Measurements from ENCODE around the gene PIGU. TPM values are rescaled to one million over a fixed set of nuclear protein-coding genes. Genes with fewer than 3 reads are reported as not detected.

PIGU gene
- total RNA-seq, 2 experiments from 2014 or later = 16.6 to 27.9 TPM

DNA sequence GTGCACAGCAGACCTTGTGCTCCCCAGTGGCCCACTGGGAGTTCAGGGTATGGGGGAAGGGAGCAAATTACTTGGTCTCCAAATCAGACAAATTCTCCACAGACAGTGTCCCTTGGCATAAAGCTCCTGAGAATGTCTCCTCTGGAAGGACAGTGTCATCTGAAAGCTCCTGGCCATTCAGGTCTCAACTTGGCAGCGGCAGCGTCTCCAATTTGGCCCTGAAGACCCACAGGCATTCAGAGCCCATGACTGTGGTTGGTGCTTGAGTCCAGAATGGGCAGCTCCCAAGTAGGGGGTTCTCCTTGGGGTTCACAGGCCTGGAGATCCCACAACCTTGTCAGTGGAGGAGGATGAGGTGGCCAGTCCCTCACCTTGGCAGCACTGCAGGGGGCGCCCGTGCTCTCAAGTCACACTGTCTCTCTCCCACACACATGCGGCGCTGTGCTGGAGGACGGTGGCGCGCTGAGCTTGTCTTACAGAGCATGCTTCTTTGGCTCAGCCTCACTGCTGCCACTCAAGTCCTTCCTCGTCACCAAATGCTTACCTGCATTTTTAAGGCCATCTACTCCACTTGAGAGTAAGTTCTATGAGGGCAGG lies 140.0 kb downstream of the PIGU start:
- no peaks in the 10 kb centered on the region for H3K9me3 ChIP-seq (ENCODE audit: low read length)
- POLR2A ChIA-PET = interaction anchor here (0.8 kb wide), 1 partner anchor 171 kb away, joined by 4 read pairs; no protein-coding TSS in a partner anchor

DNA sequence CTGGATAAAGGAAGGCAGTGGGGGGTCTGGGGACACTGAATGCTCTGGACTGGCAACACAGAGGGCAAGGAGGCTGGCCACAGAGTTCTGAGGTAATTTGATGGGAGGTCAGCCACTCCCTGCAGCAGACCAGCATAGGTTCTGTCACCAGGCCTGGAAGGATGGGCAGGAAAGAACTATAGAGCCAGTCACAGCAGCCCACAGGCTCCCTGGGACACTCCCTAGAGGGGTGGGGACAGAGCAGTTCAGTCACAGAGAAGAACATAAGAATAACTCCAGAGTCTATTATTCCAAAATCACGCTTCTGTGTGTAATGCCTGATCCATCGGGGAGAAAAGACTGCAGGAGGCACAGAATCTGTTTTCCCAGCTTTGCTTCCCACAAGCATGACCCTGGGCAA lies 141.0 kb downstream of the PIGU start:
- POLR2A ChIA-PET = no interaction called here
- intact Hi-C loops (cut with micrococcal nuclease; ENCODE audit: unreplicated experiment) = loop anchor here (5.0 kb wide), 2 partner anchors 231 to 344 kb away; no protein-coding TSS in a partner anchor
- CTCF ChIA-PET (ENCODE audit: unreplicated experiment) = no interaction called here

More for the DNA sequence above, 140.0 kb downstream of the PIGU start:
- no peak overlapping the region for H3K4me2 ChIP-seq (ENCODE audit: low read length)
- no peaks in the 10 kb centered on the region for H3K9me2 ChIP-seq (ENCODE audit: insufficient read depth, low read length)
- H3K4me1 ChIP-seq (ENCODE audit: insufficient read depth, low read length, poor library complexity, severe bottlenecking) = no peaks in the 10 kb centered on the region
- DNase-seq (ENCODE audit: low spot score) = peak; percentile 70
- intact Hi-C loops (cut with micrococcal nuclease; ENCODE audit: unreplicated experiment) = loop anchor here (5.0 kb wide), 2 partner anchors 230 to 345 kb away; no protein-coding TSS in a partner anchor
- H3K79me2 ChIP-seq (ENCODE audit: insufficient read depth, low read depth, low read length) = no peaks in the 10 kb centered on the region
- peaks cover 64% of the 10 kb centered on the region for H3K36me3 ChIP-seq (ENCODE audit: insufficient read depth, low read length)
- no peak overlapping the region for H2AFZ ChIP-seq (ENCODE audit: low read length)
- TF ChIP-seq EZH2phosphoT487 (IDR thresholded peaks at IDR 0.05; ENCODE audit: borderline replicate concordance, low read depth, low read length) = no peak
- TF ChIP-seq, protein P1, sequence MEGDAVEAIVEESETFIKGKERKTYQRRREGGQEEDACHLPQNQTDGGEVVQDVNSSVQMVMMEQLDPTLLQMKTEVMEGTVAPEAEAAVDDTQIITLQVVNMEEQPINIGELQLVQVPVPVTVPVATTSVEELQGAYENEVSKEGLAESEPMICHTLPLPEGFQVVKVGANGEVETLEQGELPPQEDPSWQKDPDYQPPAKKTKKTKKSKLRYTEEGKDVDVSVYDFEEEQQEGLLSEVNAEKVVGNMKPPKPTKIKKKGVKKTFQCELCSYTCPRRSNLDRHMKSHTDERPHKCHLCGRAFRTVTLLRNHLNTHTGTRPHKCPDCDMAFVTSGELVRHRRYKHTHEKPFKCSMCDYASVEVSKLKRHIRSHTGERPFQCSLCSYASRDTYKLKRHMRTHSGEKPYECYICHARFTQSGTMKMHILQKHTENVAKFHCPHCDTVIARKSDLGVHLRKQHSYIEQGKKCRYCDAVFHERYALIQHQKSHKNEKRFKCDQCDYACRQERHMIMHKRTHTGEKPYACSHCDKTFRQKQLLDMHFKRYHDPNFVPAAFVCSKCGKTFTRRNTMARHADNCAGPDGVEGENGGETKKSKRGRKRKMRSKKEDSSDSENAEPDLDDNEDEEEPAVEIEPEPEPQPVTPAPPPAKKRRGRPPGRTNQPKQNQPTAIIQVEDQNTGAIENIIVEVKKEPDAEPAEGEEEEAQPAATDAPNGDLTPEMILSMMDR (conservative IDR thresholded peaks at IDR 0.05; ENCODE audit: low read length) = peak; percentile 79
- H4K20me1 ChIP-seq (ENCODE audit: insufficient read depth, low read length) = no peaks in the 10 kb centered on the region
- BruUV-seq (replicated peaks) = no TSS peak
- CTCF ChIA-PET (ENCODE audit: unreplicated experiment) = interaction anchor here (0.6 to 1.0 kb wide), 2 partner anchors 166 to 171 kb away, joined by 3 to 8 read pairs; no protein-coding TSS in a partner anchor
- H3K4me3 ChIP-seq (ENCODE audit: low read depth, low read length, poor library complexity, severe bottlenecking) = no peak overlapping the region
- no peak overlapping the region for H3K27ac ChIP-seq (ENCODE audit: low read depth, low read length, poor library complexity, severe bottlenecking)

More for the DNA sequence above, 141.0 kb downstream of the PIGU start:
- Histone ChIP-seq H3K79me2 (ENCODE audit: insufficient read depth, low read depth, low read length) (no peaks in the 10 kb centered on the region), H2AFZ (ENCODE audit: low read length) (no peak overlapping the region), H3K4me1 (ENCODE audit: insufficient read depth, low read length, poor library complexity, severe bottlenecking) (no peaks in the 10 kb centered on the region), H3K4me3 (ENCODE audit: low read depth, low read length, poor library complexity, severe bottlenecking) (no peak overlapping the region), H3K9me2 (ENCODE audit: insufficient read depth, low read length) (no peaks in the 10 kb centered on the region), H3K9me3 (ENCODE audit: low read length) (no peaks in the 10 kb centered on the region), H4K20me1 (ENCODE audit: insufficient read depth, low read length) (no peaks in the 10 kb centered on the region), H3K36me3 (ENCODE audit: insufficient read depth, low read length) (peaks cover 60% of the 10 kb centered on the region), H3K4me2 (ENCODE audit: low read length) (no peak overlapping the region), H3K27ac (ENCODE audit: low read depth, low read length, poor library complexity, severe bottlenecking) (no peak overlapping the region)
- BruUV-seq (replicated peaks) = no TSS peak
- TF ChIP-seq EZH2phosphoT487 (IDR thresholded peaks at IDR 0.05; ENCODE audit: borderline replicate concordance, low read depth, low read length) = no peak
- TF ChIP-seq, protein P1 (conservative IDR thresholded peaks at IDR 0.05; ENCODE audit: low read length) = no peak
- no peak for DNase-seq (ENCODE audit: low spot score)

Measured in OCI-LY7 (cell line).